ENCODE data around the gene RSU1.

Gene RSU1

GRCh38 chr10:16592378-16592777 is 224.8 kb downstream of the RSU1 start:
- no peak for DNase-seq

GRCh38 chr10:16586358-16587138 is 230.7 kb downstream of the RSU1 start:
- DNase-seq = no peak

GRCh38 chr10:16585103-16585502 is 232.1 kb downstream of the RSU1 start:
- no peak for DNase-seq

- no peak for DNase-seq
These were observed 233.8 kb downstream of the RSU1 start for GRCh38 chr10:16583382-16583781.

- DNase-seq = no peak
These were observed 236.0 kb downstream of the RSU1 start for GRCh38 chr10:16581202-16581601.

- DNase-seq = no peak
These were observed 246.5 kb downstream of the RSU1 start for GRCh38 chr10:16570731-16571130.

- DNase-seq = no peak
These were observed 250.9 kb downstream of the RSU1 start for GRCh38 chr10:16566202-16566805.

- no peak for DNase-seq
These were observed 251.6 kb downstream of the RSU1 start for GRCh38 chr10:16565604-16566003.

GRCh38 chr10:16562891-16563290 is 254.3 kb downstream of the RSU1 start:
- DNase-seq = no peak

- no peak for DNase-seq
These were observed 257.9 kb downstream of the RSU1 start for GRCh38 chr10:16559236-16559773.

- no peak for DNase-seq
These were observed 269.3 kb downstream of the RSU1 start for GRCh38 chr10:16547973-16548372.

- no peak for DNase-seq
These were observed 272.0 kb downstream of the RSU1 start for GRCh38 chr10:16545116-16545736.

GRCh38 chr10:16544591-16544990 is 272.6 kb downstream of the RSU1 start:
- no peak for DNase-seq

- DNase-seq = no peak
These were observed 273.1 kb downstream of the RSU1 start for GRCh38 chr10:16544099-16544498.
